CD8-positive, alpha-beta memory T cell (primary cell): ENCODE data around the gene MYT1. TPM values are rescaled to one million over a fixed set of nuclear protein-coding genes. Genes with fewer than 3 reads are reported as not detected.
"Not testable (repeated sequence)": the region's sequence is repeated elsewhere in the genome, so short reads cannot be mapped to it uniquely, and the experiment has no call there.

Experiments used
- CTCF ChIA-PET: fragments of 350-600 bp; sonication (Branson Sonifier 250); formaldehyde crosslinking; loops from one replicate; lab custom pipeline; 2021; ENCODE audit warnings: antibody characterized with exemption; lab: Charles Lee
- POLR2A ChIA-PET: fragments of 350-600 bp; sonication (Branson Sonifier 250); formaldehyde crosslinking; loops from one replicate; lab custom pipeline; 2021; ENCODE audit warnings: antibody characterized with exemption; lab: Charles Lee
- DNase-seq, 5 donors: peaks; one replicate each; pipeline versions ENCODE4 v3.0.0 to v3.0.0-alpha.2; 2020 to 2022; ENCODE audit warnings: mixed read lengths in 1 of 5
- H3K27ac ChIP-seq: one replicate; pipeline ENCODE4 v1.7.0; 2013; ENCODE audit warnings: low read depth, mild to moderate bottlenecking, low read length, moderate library complexity
- H3K27me3 ChIP-seq: 2 replicates; pipeline ENCODE4 v1.7.0; 2013; ENCODE audit warnings: low read length, mild to moderate bottlenecking; ENCODE audit not compliant: insufficient read depth, poor library complexity, severe bottlenecking
- H3K36me3 ChIP-seq: 2 replicates; pipeline ENCODE4 v1.7.0; 2013; ENCODE audit warnings: mild to moderate bottlenecking, low read length, moderate library complexity; ENCODE audit not compliant: insufficient read depth
- H3K4me1 ChIP-seq: 2 replicates; pipeline ENCODE4 v1.7.0; 2013; ENCODE audit warnings: mild to moderate bottlenecking, low read length, moderate library complexity; ENCODE audit not compliant: insufficient read depth
- H3K4me3 ChIP-seq: 2 replicates; pipeline ENCODE4 v1.7.0; 2013; ENCODE audit warnings: mild to moderate bottlenecking, low read length
- H3K9me3 ChIP-seq: 2 replicates; pipeline ENCODE4 v1.7.0; 2013; ENCODE audit warnings: mild to moderate bottlenecking, low read length
- H3K27ac Mint-ChIP-seq, 8 donors: one replicate each; pipeline ENCODE4 v1.8.0; 2020 to 2021; ENCODE audit warnings: mixed read lengths in 8 of 8, mild to moderate bottlenecking in 6 of 8, inconsistent platforms in 3 of 8, moderate library complexity in 3 of 8
- H3K27me3 Mint-ChIP-seq, 2 donors: one replicate each; pipeline ENCODE4 v1.8.0; 2020 to 2021; ENCODE audit warnings: mixed read lengths in 2 of 2, mild to moderate bottlenecking in 1 of 2, moderate library complexity in 1 of 2
- H3K36me3 Mint-ChIP-seq, 3 donors: one replicate each; pipeline ENCODE4 v1.8.0; 2020 to 2021; ENCODE audit warnings: mixed read lengths in 3 of 3, inconsistent platforms in 1 of 3, mild to moderate bottlenecking in 1 of 3
- H3K4me1 Mint-ChIP-seq, 3 donors: one replicate each; pipeline ENCODE4 v1.8.0; 2020 to 2021; ENCODE audit warnings: mixed read lengths in 3 of 3, inconsistent platforms in 1 of 3, mild to moderate bottlenecking in 1 of 3
- H3K4me3 Mint-ChIP-seq, 7 donors: one replicate each; pipeline ENCODE4 v1.8.0; 2020 to 2021; ENCODE audit warnings: mixed read lengths in 7 of 7, mild to moderate bottlenecking in 6 of 7, moderate library complexity in 4 of 7, inconsistent platforms in 2 of 7
- H3K9me3 Mint-ChIP-seq, 5 donors: one replicate each; pipeline ENCODE4 v1.8.0; 2020 to 2022; ENCODE audit warnings: mixed read lengths in 5 of 5, mild to moderate bottlenecking in 3 of 5, moderate library complexity in 2 of 5, inconsistent platforms in 1 of 5
- polyA plus RNA-seq: library from polyadenylated mRNA; unstranded; fragments of 300-500 nt; fragmentation: Illumina TruSeq; gene quantifications from one replicate; pipeline ENCODE4 v1.2.3, GENCODE V29; 2021
- total RNA-seq, 2 experiments: library from RNA; stranded (reverse); gene quantifications; one replicate each; pipeline ENCODE4 v1.2.3, GENCODE V29; 2021

Gene MYT1
- total and polyA plus RNA-seq, 3 experiments from 2014 or later = 0.07 TPM; not detected in 2

DNA sequence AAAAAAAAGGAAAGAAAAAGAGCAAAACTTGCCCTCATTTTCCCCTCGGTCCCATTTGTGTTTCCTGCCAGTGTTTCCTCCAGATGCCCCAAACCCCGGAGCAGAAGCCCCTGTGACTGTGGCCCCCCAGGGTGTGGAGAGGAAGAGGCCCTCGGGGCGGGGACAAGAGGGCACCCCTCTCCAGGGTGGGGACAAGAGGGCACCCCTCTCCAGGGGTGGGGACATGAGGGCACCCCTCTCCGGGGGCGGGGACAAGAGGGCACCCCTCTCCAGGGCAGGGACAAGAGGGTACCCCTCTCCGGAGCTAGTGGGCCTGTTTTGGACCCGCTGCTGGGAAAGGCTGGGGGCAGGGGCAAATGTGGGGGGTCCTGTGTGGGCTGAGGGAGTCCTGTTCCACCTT is 13.1 kb downstream of the MYT1 start:
- Mint-ChIP-seq H3K27ac (no peak overlapping the region), H3K36me3 (no peaks in the 10 kb centered on the region), H3K9me3 (peaks cover 0 to 1% (median 0%) of the 10 kb centered on the region in 5 donors), H3K4me1 (peaks cover 13 to 21% (median 18%) of the 10 kb centered on the region in 3 donors), H3K4me3 (no peak overlapping the region), H3K27me3 (peaks cover 16 to 25% of the 10 kb centered on the region in 2 donors)
- H3K9me3 ChIP-seq = no peaks in the 10 kb centered on the region
- no peaks in the 10 kb centered on the region for H3K36me3 ChIP-seq
- DNase-seq = no peak
- CTCF ChIA-PET = no interaction called here
- H3K27ac ChIP-seq = no peak overlapping the region
- peaks cover 4% of the 10 kb centered on the region for H3K27me3 ChIP-seq
- POLR2A ChIA-PET = no interaction called here
- H3K4me3 ChIP-seq = no peak overlapping the region
- H3K4me1 ChIP-seq = no peaks in the 10 kb centered on the region

DNA sequence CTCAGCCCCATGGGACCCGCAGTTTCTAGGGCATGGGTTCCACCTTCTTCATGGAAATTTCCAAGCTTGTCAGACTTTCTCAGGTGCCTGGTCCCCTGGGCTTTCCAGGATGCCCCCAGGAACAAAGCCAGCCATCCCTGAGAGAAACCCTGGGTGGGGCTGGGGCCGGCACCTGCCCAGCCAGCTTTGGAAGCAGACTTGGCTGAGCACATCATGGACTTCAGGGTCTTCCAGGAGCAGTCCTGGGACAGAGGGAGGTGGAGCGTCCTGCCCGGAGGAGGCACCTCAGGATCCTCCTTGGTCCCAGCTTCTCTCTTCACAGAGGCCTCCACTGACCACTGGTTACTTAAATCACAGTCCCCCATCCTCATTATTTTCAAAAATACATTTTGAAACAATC is 13.5 kb downstream of the MYT1 start:
- Histone ChIP-seq H3K27ac (no peak overlapping the region), H3K27me3 (peaks cover 4% of the 10 kb centered on the region), H3K9me3 (no peaks in the 10 kb centered on the region), H3K36me3 (no peaks in the 10 kb centered on the region), H3K4me3 (no peak overlapping the region), H3K4me1 (no peaks in the 10 kb centered on the region)
- POLR2A ChIA-PET = no interaction called here
- Mint-ChIP-seq H3K9me3 (peaks cover 0 to 1% (median 0%) of the 10 kb centered on the region in 5 donors), H3K36me3 (no peaks in the 10 kb centered on the region), H3K27me3 (peaks cover 13 to 28% of the 10 kb centered on the region in 2 donors), H3K27ac (no peak overlapping the region), H3K4me1 (peaks cover 13 to 21% (median 18%) of the 10 kb centered on the region in 3 donors), H3K4me3 (no peak overlapping the region)
- DNase-seq = no peak
- CTCF ChIA-PET = no interaction called here

DNA sequence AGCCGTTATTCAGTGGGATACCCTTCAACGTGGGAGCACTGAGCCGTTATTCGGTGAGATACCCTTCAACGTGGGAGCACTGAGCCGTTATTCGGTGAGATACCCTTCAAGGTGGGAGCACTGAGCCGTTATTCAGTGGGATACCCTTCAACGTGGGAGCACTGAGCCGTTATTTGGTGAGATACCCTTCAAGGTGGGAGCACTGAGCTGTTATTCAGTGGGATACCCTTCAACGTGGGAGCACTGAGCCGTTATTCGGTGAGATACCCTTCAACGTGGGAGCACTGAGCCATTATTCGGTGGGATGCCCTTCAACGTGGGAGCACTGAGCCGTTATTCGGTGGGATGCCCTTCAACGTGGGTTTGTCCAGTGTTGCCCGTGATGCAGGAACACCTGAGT is 14.7 kb downstream of the MYT1 start:
- H3K4me3 ChIP-seq, H3K36me3 Mint-ChIP-seq, H3K4me1 ChIP-seq, H3K27ac Mint-ChIP-seq, H3K36me3 ChIP-seq, POLR2A ChIA-PET, H3K9me3 ChIP-seq, H3K27ac ChIP-seq, H3K9me3 Mint-ChIP-seq, DNase-seq, CTCF ChIA-PET, H3K27me3 ChIP-seq, H3K4me3 Mint-ChIP-seq: not testable (repeated sequence)
- Mint-ChIP-seq H3K27me3 (peaks cover 12 to 36% of the 10 kb centered on the region in 2 donors), H3K4me1 (peaks cover 13 to 21% (median 18%) of the 10 kb centered on the region in 3 donors)

DNA sequence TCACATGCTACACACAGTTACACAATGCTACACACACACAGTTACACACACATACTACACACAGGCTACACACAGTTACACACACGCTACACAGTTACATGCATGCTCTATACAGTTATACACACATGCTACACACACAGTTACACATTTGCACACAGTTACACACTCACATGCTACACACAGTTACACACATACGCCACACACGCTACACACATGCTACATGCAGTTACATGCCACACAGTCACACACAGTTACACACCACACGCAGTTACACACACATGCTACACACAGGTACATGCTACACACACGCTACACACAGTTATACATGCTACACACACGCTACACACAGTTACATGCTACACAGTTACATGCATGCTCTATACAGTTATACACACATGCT is 15.6 kb downstream of the MYT1 start:
- CTCF ChIA-PET = no interaction called here
- H3K27me3 Mint-ChIP-seq = peaks cover 12 to 36% of the 10 kb centered on the region in 2 donors
- Histone ChIP-seq H3K27me3 (peaks cover 4% of the 10 kb centered on the region), H3K4me3 (no peak overlapping the region), H3K4me1 (no peaks in the 10 kb centered on the region), H3K9me3 (no peaks in the 10 kb centered on the region), H3K36me3 (no peaks in the 10 kb centered on the region), H3K27ac (no peak overlapping the region)
- peaks cover 19 to 30% (median 22%) of the 10 kb centered on the region in 3 donors for H3K4me1 Mint-ChIP-seq
- no peak for DNase-seq
- peak overlapping the region in 1 of 7 donors; percentile 33 for H3K4me3 Mint-ChIP-seq
- peaks cover 0 to 3% (median 0%) of the 10 kb centered on the region in 3 donors for H3K36me3 Mint-ChIP-seq
- peaks cover 0 to 1% (median 0%) of the 10 kb centered on the region in 5 donors for H3K9me3 Mint-ChIP-seq
- no peak overlapping the region for H3K27ac Mint-ChIP-seq
- POLR2A ChIA-PET = no interaction called here

DNA sequence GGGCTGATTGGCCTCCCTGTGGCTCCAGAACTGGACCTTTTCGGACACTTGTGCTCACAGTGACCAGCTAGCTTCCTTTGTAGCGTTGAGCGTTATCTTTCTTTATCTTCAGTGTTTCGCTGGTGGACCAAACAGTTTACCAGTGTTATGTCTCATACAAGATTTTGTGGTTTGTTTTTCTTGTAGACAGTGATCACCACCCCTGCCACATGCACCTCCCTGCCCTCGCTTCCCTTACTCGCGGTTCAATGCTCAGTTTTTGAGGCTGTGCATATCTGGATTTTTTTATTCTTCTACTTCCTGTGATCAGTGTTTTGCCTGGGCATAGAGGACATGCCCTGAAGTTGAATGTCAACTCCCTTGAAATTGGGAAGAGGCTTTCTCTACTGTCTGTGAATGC is 16.4 kb downstream of the MYT1 start:
- no peaks in the 10 kb centered on the region for H3K4me1 ChIP-seq
- peaks cover 12 to 36% of the 10 kb centered on the region in 2 donors for H3K27me3 Mint-ChIP-seq
- peaks cover 0 to 3% (median 0%) of the 10 kb centered on the region in 3 donors for H3K36me3 Mint-ChIP-seq
- peak overlapping the region in 4 of 8 donors; percentile 8 to 40 (median 29) for H3K27ac Mint-ChIP-seq
- CTCF ChIA-PET = no interaction called here
- H3K27me3 ChIP-seq = peaks cover 4% of the 10 kb centered on the region
- H3K9me3 ChIP-seq = no peaks in the 10 kb centered on the region
- no peak overlapping the region for H3K4me3 ChIP-seq
- H3K36me3 ChIP-seq = no peaks in the 10 kb centered on the region
- POLR2A ChIA-PET = no interaction called here
- peak overlapping the region in 2 of 7 donors; percentile 19 to 34 for H3K4me3 Mint-ChIP-seq
- DNase-seq = no peak
- no peak overlapping the region for H3K27ac ChIP-seq
- H3K9me3 Mint-ChIP-seq = peaks cover 0 to 1% (median 0%) of the 10 kb centered on the region in 5 donors
- H3K4me1 Mint-ChIP-seq = peaks cover 22 to 37% (median 30%) of the 10 kb centered on the region in 3 donors

DNA sequence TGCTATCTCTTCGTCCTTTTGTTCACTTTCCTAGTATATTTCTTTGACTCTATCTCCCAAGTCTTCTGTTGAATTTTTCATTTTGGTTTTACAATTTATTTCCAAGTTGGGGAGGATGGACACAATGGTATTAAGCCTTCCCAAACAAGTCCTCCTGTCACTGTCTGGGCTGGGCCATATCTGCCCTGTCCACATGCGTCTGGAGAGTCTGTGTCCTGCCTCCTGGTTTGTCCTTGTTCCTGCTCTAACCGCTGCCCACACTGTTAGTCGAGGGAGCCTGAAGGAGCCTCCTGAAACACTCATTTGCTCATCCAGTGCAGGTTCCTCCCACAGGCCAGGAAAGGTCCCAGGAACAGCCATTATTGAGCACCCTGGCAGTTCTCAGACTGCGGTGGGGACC is 17.1 kb downstream of the MYT1 start:
- ChIA-PET CTCF (no interaction called here), POLR2A (no interaction called here)
- DNase-seq = no peak
- peaks cover 4% of the 10 kb centered on the region for H3K27me3 ChIP-seq
- H3K4me3 Mint-ChIP-seq = no peak overlapping the region
- H3K27ac Mint-ChIP-seq = peak overlapping the region in 2 of 8 donors; percentile 33 to 60
- no peaks in the 10 kb centered on the region for H3K36me3 ChIP-seq
- no peak overlapping the region for H3K4me3 ChIP-seq
- no peaks in the 10 kb centered on the region for H3K4me1 ChIP-seq
- peaks cover 0 to 3% (median 0%) of the 10 kb centered on the region in 3 donors for H3K36me3 Mint-ChIP-seq
- peaks cover 0 to 1% (median 0%) of the 10 kb centered on the region in 5 donors for H3K9me3 Mint-ChIP-seq
- H3K27ac ChIP-seq = no peak overlapping the region
- peaks cover 12 to 34% of the 10 kb centered on the region in 2 donors for H3K27me3 Mint-ChIP-seq
- H3K9me3 ChIP-seq = no peaks in the 10 kb centered on the region
- peaks cover 22 to 37% (median 31%) of the 10 kb centered on the region in 3 donors for H3K4me1 Mint-ChIP-seq

DNA sequence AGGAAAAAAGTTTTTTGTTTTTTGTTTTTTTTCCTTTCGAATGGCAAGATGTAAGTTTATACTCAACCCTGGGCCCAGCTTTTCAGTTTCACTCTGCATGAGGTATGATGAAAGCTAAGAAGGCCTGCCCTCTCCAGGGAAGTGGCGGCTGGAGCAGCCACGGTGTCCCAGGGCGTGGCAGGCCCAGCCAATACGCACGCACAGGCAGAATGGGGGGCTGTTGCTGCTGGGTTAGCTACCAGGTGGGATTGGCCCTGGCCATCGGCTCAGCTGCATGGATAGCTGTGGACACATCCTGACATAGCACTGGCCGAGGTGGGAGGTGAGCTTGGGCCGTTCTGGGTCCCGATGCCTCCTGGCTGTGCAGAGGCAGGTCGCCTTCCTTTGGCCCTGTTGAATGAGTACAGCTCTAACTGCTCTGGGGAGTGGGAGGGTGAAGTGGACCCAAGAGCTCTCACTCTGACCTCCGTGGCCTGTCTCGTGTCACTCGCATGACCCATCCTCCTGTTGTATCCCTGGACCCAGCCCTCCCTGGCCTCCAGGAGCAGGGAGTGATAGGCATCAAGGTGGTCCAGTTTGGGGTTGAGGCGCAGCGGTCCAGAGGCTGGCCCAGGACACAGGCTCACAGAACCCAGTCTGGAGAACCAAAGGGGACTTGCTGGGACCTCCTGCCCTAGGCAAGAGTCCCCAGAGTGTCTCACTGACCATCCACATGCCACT is 18.1 kb downstream of the MYT1 start:
- H3K27ac ChIP-seq = no peak overlapping the region
- no peak for DNase-seq
- Mint-ChIP-seq H3K27me3 (peaks cover 10 to 26% of the 10 kb centered on the region in 2 donors), H3K27ac (no peak overlapping the region), H3K9me3 (peaks cover 0 to 1% (median 0%) of the 10 kb centered on the region in 5 donors), H3K36me3 (peaks cover 0 to 3% (median 0%) of the 10 kb centered on the region in 3 donors), H3K4me1 (peaks cover 22 to 37% (median 31%) of the 10 kb centered on the region in 3 donors), H3K4me3 (no peak overlapping the region)
- ChIA-PET CTCF (no interaction called here), POLR2A (no interaction called here)
- no peaks in the 10 kb centered on the region for H3K9me3 ChIP-seq
- H3K36me3 ChIP-seq = no peaks in the 10 kb centered on the region
- H3K27me3 ChIP-seq = peaks cover 4% of the 10 kb centered on the region
- no peaks in the 10 kb centered on the region for H3K4me1 ChIP-seq
- H3K4me3 ChIP-seq = no peak overlapping the region

DNA sequence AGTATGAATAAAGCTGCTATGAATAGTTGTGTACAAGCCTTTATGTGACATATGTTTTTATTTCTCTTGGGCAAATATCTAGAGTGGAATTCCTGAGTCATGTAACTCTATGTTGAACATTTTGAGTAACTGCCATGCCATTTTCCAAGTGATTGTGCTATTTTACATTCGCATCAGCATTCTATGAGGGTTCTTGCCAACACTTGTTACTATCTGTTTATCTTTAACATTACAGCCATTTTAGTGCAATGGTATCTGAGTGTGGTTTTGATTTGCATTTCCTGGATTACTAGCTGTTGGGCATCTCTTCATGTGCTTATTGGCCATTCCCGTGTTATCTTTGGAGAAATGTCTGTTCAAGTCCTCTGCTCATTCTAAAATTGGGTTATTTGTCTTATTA is 19.1 kb downstream of the MYT1 start:
- no peaks in the 10 kb centered on the region for H3K36me3 ChIP-seq
- peaks cover 10 to 26% of the 10 kb centered on the region in 2 donors for H3K27me3 Mint-ChIP-seq
- no peak for DNase-seq
- no peaks in the 10 kb centered on the region for H3K9me3 ChIP-seq
- H3K4me3 Mint-ChIP-seq = no peak overlapping the region
- H3K27me3 ChIP-seq = peaks cover 4% of the 10 kb centered on the region
- no peak overlapping the region for H3K27ac Mint-ChIP-seq
- POLR2A ChIA-PET = interaction anchor here (0.6 kb wide), 1 partner anchor 66 kb away, joined by 5 read pairs; no protein-coding TSS in a partner anchor
- H3K4me1 ChIP-seq = no peaks in the 10 kb centered on the region
- H3K27ac ChIP-seq = no peak overlapping the region
- peaks cover 22 to 37% (median 31%) of the 10 kb centered on the region in 3 donors for H3K4me1 Mint-ChIP-seq
- H3K4me3 ChIP-seq = no peak overlapping the region
- CTCF ChIA-PET = no interaction called here
- H3K9me3 Mint-ChIP-seq = peaks cover 0 to 1% (median 0%) of the 10 kb centered on the region in 5 donors
- H3K36me3 Mint-ChIP-seq = peaks cover 0 to 3% (median 0%) of the 10 kb centered on the region in 3 donors
